ENCODE results near the gene SIGLEC10. TPM values are rescaled to one million over a fixed set of nuclear protein-coding genes. Genes with fewer than 3 reads are reported as not detected.

Gene SIGLEC10
- polyA plus RNA-seq, 2 of the 4 experiments (the other 2 are of a cell fraction): not detected

DNA sequence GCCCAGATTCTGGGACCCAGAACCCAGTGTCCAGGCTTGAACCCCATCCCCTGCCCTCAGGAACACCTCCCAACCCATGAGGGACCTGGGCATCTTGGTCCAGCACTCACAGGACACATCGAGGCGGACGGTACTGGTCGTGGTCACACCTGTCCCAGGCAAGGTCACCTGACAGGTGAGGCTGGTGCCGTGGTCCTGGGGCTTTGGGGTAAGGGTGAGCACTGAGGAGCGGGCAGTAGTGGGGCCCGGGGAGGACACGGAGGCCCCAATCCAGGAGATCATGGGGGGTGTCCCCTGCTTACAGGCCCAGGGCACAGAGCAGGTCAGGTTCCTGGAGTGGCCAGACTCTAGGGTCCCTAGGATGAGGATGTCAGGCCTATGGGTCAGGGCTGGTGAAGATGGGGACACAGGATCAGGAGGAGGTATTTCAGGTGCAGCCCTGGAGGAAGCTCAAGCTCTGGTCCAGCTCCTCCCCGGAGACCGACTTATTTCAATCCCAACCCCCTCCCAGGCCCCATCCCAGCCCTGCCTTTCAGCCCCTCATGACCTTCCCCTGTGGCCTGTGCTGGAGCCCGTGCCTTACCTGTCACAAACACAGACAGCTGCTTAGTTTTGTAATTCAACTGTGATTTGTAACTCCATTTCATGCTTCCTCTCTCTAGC is 40.0 kb upstream of the SIGLEC10 start:
- DNase-seq (ENCODE audit: low read depth in 1 of 2, low spot score in 1 of 2) (no peak), ATAC-seq (no peak), FAIRE-seq (no peak)
- WGBS (ENCODE audit: missing lambda C conversion rate): 28% methylated on average over 8 of the region's 11 CpGs
- H3K4me3 ChIP-seq: no peak overlapping the region
- no peaks in the 10 kb centered on the region for H3K4me1 ChIP-seq
- H3K9me3 ChIP-seq: no peaks in the 10 kb centered on the region
- TF ChIP-seq, protein P1, sequence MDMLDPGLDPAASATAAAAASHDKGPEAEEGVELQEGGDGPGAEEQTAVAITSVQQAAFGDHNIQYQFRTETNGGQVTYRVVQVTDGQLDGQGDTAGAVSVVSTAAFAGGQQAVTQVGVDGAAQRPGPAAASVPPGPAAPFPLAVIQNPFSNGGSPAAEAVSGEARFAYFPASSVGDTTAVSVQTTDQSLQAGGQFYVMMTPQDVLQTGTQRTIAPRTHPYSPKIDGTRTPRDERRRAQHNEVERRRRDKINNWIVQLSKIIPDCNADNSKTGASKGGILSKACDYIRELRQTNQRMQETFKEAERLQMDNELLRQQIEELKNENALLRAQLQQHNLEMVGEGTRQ (IDR thresholded peaks at IDR 0.05): no peak
- TF ChIP-seq RCOR1 (IDR thresholded peaks at IDR 0.05; ENCODE audit: low read depth, low read length) (no peak), JUNB (IDR thresholded peaks at IDR 0.05) (no peak), CHD4 (IDR thresholded peaks at IDR 0.05; ENCODE audit: borderline replicate concordance) (no peak), RAD21 (conservative IDR thresholded peaks at IDR 0.05 in 1 of 2, IDR thresholded peaks at IDR 0.05 in 1 of 2) (no peak), HDAC2 (IDR thresholded peaks at IDR 0.05) (no peak), TP53 (CRISPR knock-in tag; IDR thresholded peaks at IDR 0.05) (no peak), ESRRA (IDR thresholded peaks at IDR 0.05; ENCODE audit: borderline replicate concordance, low read length) (no peak), PHF8 (IDR thresholded peaks at IDR 0.05; ENCODE audit: borderline replicate concordance, low read depth) (no peak), POLR2A (IDR thresholded peaks at IDR 0.05; ENCODE audit: low read length) (no peak), GATA3 (IDR thresholded peaks at IDR 0.05; ENCODE audit: borderline replicate concordance) (no peak), HOXB5 (CRISPR knock-in tag; IDR thresholded peaks at IDR 0.05) (no peak), HOXA7 (CRISPR knock-in tag; IDR thresholded peaks at IDR 0.05) (no peak), POLR2AphosphoS2 (conservative IDR thresholded peaks at IDR 0.05; ENCODE audit: low read length) (no peak), ZSCAN20 (CRISPR knock-in tag; IDR thresholded peaks at IDR 0.05) (no peak), MAFK (IDR thresholded peaks at IDR 0.05; ENCODE audit: partially characterized antibody) (no peak)
- TF ChIP-seq, protein P2, sequence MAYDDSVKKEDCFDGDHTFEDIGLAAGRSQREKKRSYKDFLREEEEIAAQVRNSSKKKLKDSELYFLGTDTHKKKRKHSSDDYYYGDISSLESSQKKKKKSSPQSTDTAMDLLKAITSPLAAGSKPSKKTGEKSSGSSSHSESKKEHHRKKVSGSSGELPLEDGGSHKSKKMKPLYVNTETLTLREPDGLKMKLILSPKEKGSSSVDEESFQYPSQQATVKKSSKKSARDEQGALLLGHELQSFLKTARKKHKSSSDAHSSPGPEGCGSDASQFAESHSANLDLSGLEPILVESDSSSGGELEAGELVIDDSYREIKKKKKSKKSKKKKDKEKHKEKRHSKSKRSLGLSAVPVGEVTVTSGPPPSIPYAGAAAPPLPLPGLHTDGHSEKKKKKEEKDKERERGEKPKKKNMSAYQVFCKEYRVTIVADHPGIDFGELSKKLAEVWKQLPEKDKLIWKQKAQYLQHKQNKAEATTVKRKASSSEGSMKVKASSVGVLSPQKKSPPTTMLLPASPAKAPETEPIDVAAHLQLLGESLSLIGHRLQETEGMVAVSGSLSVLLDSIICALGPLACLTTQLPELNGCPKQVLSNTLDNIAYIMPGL (CRISPR knock-in tag; IDR thresholded peaks at IDR 0.05; ENCODE audit: borderline replicate concordance): no peak
- TF ChIP-seq, protein P3, sequence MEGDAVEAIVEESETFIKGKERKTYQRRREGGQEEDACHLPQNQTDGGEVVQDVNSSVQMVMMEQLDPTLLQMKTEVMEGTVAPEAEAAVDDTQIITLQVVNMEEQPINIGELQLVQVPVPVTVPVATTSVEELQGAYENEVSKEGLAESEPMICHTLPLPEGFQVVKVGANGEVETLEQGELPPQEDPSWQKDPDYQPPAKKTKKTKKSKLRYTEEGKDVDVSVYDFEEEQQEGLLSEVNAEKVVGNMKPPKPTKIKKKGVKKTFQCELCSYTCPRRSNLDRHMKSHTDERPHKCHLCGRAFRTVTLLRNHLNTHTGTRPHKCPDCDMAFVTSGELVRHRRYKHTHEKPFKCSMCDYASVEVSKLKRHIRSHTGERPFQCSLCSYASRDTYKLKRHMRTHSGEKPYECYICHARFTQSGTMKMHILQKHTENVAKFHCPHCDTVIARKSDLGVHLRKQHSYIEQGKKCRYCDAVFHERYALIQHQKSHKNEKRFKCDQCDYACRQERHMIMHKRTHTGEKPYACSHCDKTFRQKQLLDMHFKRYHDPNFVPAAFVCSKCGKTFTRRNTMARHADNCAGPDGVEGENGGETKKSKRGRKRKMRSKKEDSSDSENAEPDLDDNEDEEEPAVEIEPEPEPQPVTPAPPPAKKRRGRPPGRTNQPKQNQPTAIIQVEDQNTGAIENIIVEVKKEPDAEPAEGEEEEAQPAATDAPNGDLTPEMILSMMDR (IDR thresholded peaks at IDR 0.05): no peak
- TF ChIP-seq, protein P4, sequence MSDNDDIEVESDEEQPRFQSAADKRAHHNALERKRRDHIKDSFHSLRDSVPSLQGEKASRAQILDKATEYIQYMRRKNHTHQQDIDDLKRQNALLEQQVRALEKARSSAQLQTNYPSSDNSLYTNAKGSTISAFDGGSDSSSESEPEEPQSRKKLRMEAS (IDR thresholded peaks at IDR 0.05): no peak
- TF ChIP-seq, protein P5, sequence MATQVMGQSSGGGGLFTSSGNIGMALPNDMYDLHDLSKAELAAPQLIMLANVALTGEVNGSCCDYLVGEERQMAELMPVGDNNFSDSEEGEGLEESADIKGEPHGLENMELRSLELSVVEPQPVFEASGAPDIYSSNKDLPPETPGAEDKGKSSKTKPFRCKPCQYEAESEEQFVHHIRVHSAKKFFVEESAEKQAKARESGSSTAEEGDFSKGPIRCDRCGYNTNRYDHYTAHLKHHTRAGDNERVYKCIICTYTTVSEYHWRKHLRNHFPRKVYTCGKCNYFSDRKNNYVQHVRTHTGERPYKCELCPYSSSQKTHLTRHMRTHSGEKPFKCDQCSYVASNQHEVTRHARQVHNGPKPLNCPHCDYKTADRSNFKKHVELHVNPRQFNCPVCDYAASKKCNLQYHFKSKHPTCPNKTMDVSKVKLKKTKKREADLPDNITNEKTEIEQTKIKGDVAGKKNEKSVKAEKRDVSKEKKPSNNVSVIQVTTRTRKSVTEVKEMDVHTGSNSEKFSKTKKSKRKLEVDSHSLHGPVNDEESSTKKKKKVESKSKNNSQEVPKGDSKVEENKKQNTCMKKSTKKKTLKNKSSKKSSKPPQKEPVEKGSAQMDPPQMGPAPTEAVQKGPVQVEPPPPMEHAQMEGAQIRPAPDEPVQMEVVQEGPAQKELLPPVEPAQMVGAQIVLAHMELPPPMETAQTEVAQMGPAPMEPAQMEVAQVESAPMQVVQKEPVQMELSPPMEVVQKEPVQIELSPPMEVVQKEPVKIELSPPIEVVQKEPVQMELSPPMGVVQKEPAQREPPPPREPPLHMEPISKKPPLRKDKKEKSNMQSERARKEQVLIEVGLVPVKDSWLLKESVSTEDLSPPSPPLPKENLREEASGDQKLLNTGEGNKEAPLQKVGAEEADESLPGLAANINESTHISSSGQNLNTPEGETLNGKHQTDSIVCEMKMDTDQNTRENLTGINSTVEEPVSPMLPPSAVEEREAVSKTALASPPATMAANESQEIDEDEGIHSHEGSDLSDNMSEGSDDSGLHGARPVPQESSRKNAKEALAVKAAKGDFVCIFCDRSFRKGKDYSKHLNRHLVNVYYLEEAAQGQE (IDR thresholded peaks at IDR 0.05): no peak
- POLR2A ChIA-PET: no interaction called here
- H3K27ac ChIP-seq: no peak overlapping the region
- CTCF ChIA-PET: interaction anchor here (1.3 kb wide), 1 partner anchor 10 kb away, joined by 3 read pairs; no protein-coding TSS in a partner anchor
- no peak overlapping the region for H3K4me2 ChIP-seq
